ENCODE data around the gene HS6ST1.
"Not testable (repeated sequence)": the region's sequence is repeated elsewhere in the genome, so short reads cannot be mapped to it uniquely, and the experiment has no call there.

Gene HS6ST1

DNA sequence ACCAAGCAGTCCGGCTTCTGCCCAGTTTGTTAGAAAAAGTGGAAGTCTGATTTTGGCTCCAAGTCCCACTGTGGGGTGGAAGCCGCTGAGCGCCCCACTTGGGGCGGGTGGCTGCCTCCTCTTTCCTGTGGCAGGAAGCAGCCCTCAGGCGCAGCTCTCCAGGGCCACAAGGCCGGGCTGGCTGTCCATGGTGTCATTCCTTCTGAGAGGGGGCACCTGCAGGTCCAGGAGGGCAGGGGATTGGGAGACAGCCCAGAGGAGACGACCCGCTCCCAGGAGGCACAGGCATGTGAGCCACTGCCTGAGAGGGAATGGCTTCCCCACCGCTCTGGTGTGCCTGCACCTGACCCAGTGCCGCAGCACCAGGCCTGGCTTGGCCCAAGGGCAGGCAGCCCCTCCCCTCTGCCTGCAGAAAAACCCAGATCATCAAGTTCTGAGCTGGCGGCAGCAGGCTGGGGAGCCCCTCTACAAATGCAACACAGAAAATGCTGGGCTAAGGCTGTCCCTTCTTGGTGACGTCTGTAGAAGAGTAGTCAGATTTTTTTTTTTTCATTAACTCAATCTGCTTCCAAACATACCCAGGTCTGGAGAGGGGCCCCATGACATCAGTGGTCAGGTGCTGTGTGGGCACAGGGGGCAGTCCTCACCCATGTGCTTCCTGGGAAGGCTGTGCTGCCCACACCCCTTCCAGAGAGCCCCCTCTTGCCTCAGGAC, 38.4 kb downstream of the HS6ST1 start:
- no peak for DNase-seq

DNA sequence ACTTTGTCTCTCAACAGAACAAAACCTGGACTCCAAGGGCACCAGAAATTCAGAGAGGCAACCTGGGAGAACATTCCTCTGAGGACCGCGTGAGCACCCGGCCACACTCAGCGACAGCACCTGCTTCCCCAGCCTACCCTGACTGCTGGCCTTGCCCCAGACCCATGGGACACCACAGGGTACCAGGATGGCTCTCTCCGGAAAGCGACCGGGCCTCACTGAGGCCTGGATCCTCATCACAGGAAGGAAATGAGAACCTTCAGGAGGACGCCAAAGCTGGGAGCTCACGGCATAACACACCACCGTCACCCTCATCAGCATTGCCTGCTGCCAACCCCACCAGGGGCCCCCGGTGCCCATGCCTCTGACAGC, 38.9 kb downstream of the HS6ST1 start:
- DNase-seq = no peak

DNA sequence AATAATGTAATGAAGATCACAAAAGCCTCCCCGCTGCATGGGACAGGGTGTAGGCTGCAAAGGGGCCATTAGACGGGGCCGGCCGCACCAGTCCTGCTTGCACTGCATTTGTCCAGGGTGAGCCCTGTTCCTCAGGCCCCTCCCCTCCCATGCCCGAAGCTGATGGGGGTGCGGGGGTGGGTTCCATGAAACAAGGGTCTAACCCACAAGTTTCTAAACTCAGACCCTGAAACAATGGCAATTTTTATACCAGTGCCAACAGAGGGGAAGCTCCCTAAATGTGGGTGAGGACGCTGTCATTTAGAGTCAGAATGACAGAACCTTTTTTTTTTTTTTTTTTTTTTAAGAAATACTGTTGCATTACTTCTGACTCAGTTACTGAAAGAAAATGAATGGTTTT, 39.7 kb downstream of the HS6ST1 start:
- no peak for DNase-seq

DNA sequence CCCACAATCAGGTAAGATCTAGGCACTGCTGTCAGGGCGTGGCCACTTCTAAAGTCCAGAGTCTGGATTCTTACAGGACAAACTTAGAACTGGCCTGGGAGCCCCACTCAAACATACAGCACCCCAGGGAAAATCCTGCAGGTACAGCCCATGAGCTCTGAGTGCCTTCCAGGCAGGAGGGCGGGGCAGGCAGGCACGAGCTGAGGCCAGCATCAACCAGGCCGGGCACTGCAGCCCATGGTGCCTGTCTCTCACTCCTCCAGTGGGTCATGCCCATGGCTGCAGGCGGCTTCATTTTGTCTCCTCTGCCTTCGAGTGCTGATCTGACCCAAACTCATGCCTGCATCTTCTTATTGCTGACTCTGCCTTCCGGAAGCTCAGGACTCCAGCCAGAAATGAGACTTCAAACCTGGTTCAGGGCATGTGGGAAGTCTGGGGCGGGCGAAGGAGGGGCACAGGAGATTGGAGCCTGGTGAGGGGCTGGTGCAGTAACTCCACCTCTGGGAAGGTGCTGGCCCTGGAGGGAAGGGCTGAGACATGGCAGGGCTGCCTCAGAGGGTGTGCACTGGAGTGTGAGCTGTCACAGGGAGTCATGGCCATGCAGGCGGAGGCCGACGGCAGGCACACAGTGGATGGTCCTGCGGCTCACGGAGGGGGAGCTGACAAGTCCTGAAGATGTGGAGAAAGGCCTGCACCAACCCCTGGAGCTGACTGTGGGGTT, 40.5 kb downstream of the HS6ST1 start:
- DNase-seq = no peak

DNA sequence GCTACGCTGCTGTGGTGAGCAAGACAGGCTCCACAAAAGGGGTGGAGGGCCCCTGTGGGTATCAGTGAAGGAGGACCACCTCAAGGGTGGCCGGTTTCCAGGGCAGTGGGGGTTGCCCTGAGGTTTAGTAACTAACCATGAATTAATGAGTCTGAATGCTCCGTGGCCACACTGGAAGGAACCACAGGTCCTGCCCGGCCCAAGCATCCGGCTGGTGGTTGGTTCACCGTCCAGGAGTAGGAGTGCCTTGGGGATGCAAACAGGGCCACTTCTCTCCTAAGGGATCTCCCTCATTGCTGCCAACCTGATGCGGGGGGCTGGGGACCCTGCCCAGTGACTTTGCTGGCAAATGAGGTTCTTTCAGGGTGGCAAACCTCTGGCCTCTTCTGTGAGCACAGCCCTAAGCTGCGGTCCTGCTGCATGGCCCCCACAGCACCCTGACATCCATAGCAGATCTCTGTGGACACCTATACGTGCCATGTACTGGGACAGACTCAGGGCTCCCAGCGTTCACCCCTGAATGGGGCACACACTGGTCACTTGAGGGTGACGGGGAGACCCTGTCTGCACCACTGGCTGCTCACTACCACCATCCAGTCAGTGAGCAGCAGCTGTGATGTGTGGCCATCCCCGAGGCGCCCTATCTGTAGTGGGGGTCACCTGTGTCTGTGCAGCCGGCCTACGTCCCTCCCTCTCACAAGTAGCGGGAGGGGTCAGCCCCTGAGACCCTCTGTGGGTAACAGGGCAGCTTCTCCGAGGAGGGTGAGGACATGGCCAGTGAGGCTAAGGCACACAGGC, 41.6 kb downstream of the HS6ST1 start:
- no peak for DNase-seq

GRCh38 chr2:128275498-128276045, 43.1 kb downstream of the HS6ST1 start:
- no peak for DNase-seq

DNA sequence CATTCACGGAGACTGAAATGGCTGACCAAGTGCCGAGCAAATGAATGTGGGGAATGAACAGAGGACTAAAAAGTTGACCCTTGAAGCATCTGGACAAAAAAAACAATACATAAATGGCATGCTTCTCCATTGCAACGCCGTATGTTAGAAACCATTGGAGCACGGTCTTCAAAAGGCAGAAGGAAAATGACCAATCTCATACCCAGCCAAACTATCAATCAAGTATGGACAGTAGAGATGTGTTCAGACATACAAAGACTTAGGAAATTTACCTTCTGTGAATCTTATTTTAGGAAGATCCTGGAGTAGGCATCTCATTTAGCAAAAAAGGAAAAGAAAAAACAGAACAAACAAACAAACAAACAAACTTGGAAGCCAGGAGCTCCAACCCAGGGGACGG, 44.5 kb downstream of the HS6ST1 start:
- DNase-seq = no peak

GRCh38 chr2:128273469-128274081, 45.1 kb downstream of the HS6ST1 start:
- DNase-seq = no peak

DNA sequence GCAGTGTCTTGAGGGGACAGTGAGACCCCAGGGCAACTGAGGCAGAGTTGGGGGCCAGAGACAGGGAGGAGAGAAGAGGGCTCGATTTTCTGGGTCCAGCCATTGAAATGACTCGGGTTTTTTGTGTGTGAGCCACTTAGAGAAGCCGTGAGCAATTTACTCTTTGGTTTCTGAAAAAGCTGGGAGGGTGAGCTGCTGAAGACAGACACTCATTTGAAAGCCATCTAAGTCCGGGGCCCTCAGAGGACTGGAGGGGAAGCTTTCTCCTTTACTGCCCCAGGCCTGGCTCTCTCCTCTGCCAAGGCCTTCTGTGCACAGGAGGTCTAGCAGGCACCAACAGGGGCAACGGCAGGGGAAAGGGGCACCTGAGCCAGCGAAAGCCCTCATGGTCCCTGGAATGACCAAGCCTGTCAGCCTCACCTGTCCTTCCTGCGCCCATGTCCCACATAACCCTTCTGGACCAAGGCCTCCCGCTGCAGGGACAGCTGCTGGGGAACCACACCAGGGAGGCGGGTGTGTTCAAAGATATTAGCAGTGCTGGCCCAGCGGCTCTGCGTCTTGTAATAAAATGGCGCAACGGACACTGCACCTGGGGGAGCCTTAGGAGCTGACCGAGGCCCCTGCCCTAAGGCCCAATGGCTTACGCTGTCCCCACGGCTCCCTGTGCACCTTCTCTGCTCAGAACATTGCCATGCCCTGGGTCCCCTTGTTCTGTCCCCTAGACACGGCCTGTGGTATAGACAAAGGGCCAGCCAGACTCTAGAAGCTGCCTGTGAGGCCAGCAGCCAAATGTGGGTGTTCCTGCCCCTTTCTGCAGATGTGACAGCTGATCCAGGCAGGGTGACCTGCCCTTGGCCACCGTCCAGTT, 45.8 kb downstream of the HS6ST1 start:
- DNase-seq = no peak

DNA sequence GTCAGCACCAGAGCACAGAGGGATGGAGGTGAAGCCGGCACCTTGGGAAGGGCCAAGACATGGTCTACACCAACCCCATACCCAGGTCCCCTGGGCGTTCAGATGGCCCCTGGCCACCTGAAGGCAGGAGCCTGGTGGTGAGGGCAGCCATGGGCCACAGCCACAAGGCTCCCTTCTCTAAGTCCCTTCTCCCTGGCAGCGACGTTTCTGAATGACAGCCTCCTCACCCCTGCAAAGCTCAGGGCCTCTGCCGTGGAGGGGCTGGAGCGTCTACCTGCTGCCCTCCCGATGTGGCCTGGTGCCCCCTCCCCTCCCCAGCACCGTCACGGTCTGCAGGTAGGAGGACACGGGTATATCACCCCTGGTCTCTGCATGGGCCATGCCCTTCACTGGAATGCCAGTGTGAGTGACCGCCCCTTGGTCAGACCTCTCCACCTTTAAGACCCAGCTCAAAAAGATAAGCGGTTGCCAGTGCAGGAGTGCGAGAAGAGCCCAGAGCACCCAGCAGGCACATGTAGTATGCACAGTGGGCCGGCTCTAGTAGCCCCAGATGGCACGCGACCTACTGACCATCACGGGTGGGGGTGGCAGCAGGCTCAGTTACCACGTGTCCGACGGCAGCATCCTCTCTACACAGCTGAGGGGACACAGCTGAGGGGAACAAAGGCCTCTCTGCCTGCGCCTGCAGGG, 46.6 kb downstream of the HS6ST1 start:
- no peak for DNase-seq

DNA sequence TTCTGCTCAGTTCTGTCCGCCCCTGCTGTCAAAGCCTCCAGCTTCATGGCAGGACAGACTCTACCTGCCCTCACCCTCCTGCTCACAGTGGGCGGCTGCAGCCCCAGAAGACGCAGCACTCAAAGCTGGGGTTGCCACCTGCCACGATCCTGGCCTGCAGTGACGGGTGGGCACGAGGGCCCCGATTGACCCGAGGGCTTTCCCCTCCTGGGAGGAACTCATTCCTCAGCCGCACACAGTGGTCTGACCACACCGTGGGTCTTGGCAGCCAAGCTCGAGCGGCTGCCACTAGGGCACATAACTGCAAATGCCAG, 47.1 kb downstream of the HS6ST1 start:
- DNase-seq = no peak

DNA sequence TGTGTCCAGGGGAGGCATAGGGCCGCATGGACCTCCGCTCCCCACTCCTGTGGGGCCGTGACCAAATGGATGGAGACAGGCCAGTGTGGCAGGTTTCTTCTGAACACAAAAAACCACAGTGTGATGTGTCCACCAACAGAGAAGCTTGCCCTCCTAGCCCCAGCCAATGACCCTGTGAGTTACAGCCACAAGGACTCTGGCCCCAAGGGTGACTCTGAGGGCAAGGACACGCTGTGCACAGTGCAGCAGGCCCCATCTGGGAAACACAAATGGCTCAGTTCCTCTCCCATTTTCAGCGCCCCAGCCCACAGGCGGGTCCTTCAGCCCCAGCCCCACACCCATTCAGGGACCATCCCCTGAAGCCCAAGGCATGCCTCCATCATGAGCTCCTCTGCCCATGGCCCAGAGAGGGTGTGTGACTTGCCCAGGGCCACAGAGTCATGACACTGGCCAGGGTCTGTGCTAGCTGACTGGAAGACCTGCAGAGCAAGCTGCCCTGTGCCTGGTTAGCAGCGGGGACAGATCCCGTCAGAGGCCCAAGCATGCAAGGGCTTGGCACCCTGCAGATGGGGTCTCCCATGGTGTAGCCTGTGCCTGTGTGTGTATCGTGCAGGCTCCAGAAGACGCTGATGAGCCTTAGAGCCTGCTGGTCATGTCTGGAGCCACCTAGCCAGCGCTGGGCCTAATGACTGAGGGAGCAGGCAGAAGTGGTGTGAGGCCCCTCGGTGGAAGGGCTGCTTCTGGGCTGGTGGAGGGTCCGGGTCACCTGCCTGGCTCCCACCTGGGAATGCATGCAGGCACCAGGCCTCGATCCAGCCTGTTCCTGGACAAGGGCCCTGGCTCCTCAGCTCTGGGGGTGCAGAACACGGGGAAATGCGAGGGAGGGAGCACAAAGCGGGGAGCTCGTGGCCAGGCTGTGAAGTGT, 47.7 kb downstream of the HS6ST1 start:
- no peak for DNase-seq

DNA sequence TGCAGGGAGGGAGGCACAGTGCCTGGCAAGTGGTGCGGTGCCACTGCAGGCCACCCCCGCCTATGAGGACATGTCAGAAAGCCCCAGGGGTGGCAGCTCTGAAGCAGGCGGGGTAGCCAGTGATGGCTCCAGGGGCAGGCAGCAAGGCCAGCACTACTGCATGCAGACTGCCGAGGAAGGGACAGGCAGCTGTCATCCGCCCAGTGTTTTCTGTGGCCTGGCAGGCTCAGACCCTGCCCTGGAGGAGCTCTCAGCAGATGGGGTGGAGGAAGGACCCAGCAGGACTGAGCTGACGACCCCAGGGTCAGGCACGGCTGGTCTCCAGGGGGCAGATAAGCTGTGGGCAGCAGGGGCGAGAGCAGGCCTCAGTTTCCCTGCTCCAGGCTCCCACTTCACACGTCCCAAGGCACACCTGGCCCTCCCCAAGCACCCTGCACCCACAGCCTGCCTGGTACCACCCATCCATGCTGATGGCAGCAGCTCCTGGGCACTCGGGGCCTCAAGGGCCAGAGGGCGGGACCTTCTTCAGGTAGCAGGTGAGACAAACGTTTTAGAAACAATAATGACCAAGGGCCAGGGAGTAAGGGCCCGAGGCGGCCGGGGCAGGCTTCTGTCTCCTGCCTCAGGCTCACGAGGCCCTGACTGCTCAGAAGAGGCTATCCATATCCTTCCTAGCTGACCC, 48.5 kb downstream of the HS6ST1 start:
- DNase-seq = no peak

DNA sequence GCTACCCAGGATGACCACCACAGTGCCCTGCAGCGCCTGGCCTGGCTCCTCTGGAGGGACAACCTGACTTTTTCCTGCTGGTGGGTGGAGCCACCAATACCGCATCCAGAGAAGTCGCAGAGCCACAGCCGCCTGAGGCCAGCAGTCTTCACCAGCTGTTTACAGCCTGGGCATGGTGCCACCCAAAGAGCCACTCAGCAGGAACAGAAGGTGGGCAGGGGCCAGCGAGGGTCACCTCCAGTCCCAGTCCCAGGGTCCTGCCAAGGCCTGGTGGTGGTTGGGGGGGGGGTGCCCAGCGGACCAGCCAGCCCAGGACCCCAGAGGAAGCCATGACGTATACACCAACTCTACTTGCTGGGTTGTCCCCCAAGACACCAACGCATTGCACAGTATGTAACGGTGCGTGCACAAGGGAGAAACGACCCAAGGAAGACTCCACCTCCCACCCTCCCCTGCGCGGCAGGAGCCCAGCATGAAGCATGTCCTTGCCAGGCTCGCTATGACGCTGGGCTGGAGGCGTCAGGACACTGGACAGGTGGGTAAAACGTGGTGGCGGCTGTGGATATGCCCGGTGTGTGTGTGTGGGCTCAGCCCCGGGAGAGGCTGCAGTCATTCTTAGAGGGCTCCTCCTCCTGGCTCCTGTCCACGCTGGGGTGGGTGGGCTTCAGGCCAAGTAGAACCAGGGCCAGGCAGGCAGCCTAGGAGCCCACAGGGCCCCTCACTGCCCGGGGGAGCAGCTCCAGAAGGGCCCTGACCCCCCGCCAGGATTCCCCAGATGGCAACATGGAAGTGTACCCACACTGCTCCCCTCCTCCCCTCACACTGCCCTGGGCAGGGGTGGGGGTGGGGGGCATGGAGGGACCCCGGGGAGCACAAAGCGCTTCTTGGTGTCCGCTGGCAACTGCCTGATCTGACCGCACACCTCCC, 49.3 kb downstream of the HS6ST1 start:
- no peak for DNase-seq

GRCh38 chr2:128268611-128269010, 50.1 kb downstream of the HS6ST1 start:
- DNase-seq = not testable (repeated sequence)

- DNase-seq = not testable (repeated sequence)
Observed at GRCh38 chr2:128268145-128268544, 50.5 kb downstream of the HS6ST1 start.

DNA sequence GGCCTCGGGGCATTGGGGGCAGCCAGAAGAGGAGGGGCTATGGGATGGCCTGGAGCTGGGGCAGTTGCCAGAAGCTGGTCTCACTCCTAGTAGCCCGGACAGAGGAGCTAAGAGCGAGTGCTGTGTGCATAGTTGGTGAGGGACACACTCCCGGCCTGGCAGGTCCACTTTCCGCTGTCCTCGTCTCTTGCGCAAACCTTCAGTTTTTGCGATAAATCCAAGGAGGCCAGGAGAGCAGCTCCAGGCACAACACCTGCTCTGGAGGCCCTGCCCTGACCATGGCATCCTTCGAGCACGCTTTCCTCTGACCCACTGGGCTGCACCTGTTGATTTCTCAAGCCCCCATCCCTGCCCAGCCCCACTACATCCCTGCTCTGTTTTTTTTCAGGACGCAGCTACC, 51.0 kb downstream of the HS6ST1 start:
- not testable (repeated sequence) for DNase-seq

GRCh38 chr2:128267197-128267596, 51.5 kb downstream of the HS6ST1 start:
- not testable (repeated sequence) for DNase-seq

GRCh38 chr2:128266463-128266862, 52.2 kb downstream of the HS6ST1 start:
- not testable (repeated sequence) for DNase-seq
